Activated CD4-positive, CD25-positive, alpha-beta regulatory T cell treated with anti-CD3 and anti-CD28 coated beads, Interleukin-2, amount 50 U/mL, for 72 hours (primary cell): ENCODE results near the gene TALDO1.
A peak's percentile ranks its signal among the peaks of the same experiment; 100 is the strongest.

Experiments
- DNase-seq: peaks from one replicate; pipeline ENCODE4 v3.0.0; 2021

Gene TALDO1

DNA sequence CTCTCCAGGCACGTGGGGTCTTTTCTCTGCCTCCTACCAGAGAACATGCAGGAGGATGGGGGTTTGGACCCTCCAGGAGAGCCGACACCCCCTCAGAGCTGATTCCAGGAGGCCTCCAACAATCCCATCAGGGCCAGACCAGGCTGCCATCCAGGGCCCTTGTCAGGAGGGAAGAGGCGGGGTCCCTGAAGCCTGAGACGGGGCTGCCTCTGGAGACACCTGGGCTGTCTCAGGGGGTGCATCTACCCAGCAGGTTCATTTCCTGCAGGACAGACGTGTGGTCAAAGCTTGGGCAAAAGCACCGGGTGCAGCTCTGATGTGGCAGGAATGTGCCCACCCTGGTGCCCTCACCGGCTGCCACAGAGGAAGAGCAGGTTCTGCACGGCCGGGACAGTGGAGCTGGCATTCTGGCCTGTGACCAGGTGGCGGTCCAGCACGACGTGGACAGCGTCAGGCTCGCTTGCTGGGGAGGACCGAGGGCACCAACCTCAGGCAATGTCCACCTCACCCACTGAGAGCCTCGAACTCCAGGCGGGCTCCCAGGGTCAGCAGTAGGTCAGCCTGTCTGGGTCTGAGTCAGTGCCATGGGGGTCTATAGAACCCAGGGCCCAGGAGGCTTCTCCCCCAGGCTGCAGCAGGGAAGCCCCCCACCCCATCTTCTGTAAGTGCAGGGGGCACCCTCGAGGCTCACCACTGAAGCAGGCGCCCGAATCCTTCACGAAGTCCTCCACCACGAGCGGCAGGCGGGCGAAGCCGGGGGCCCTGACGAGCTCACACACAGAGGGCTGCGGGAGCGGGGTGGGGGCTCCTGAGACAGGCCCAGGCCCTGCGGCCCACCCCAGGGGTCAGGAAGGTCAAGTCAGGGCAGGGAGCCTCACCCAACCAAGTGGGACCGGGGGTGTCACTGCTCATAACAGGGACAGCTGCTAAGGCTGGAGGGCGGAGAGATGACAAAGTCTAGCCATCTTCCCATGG lies 23.7 kb downstream of the TALDO1 start:
- DNase-seq: no peak

DNA sequence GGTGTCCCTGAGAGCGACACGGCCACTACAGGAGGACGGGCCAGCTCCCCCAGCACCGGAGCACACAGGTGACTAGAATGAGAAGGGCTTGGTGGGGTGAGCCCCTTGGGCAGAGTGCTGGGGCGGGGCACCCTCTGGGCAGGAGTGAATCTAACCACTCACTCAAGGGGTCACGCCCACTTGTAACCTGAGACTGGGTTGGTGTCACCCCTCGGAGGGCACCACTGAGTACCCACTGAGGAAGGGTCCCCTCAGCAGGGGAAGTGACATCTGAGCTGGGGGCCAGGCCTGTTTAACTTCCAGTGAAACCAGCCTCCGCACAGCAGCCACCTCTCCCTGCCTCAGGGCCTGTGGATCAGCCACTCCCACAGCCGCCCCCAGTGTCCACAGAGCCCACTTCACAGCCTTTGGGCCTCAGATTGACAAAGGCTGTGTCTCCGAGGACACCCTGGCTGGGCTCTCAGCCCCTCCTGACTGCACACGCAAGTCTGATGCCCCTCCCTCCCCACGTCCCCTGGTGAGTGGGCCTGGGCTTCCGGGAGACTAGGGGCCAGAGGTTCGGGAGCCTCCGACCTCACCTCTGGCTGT lies 24.4 kb downstream of the TALDO1 start:
- DNase-seq: no peak

DNA sequence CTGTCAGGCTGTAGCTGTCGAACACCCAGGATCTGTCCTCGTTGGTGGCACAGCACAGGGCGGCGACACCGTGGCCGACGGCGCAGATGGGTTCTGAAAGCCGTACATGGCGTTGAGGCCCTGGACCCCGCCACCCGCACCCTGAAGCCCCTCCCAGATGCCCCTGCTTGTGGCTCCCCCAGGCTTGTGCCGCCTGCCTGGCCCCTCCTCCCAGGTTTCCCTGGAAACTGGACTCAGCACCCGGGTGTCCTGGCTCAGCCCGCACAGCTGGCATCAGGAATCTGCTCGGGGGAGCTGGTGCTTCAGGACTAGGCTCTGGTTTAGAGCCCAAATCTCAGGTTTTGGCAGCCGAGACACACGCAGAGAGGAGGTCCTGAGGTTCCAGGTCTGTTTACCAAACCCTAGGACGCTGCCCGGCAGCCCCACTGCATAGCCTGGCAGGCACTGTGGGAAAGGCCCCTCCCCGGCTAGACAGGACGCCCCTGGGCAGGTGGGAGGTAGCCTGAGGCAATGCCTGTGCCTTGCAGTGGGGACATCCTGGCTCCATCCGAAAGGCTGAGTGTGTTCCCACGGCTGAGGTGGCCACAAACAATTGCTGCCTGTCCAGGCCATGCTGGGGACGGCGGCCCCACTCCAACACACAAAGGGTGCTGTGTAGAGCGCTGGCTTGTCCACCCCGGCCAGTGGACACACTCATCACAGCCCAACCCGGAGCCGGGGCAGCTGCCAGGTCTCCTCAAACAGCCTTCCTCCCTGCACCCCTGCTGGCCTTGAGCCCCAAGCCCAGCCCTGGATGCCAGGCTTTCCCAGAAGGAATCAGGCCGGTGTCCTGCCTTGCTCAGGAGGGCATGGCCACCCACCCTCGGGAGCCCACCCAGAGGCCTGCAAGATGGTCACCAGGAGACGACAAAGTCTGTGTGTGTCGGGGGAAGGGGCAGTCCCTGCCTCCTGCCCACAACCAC lies 25.4 kb downstream of the TALDO1 start:
- no peak for DNase-seq

DNA sequence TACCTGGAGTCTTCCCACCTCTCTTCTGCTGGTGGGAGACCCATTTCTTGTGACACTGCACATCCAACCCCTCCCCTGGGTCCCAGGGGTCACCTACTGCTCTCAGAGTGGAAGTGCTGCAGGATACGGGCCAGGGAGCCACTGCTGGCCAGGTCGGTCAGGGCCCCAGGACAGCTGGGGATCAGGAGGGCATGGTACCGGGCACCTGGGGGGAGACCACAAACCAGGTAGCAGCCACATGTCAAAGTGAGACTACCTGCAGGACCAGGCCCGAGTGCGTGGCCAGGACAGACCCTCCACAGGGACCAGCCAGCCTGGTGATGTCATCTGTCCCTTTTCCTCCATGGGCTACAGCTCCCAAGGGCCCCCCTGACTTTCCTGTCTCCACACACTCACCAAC lies 26.2 kb downstream of the TALDO1 start:
- DNase-seq: no peak

DNA sequence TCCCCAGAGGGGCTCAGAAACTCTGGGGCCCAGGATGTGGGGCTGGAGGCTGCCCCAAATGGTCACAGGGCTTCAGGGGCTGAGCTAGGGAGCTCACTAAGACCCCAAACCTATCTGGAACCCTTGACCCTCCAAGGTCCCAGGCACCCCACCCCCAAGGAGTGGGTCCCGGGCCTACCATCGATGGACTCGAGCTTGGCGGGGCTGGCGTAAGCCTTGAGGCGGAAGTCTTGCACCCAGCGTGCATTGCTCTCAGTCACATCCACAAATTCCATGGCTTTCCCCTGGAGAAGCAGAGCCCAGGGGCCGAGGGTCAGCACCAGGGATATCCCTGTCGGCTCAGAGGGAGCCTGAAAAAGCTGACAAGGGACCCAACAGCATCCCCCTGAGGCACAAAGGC lies 26.6 kb downstream of the TALDO1 start:
- no peak for DNase-seq

DNA sequence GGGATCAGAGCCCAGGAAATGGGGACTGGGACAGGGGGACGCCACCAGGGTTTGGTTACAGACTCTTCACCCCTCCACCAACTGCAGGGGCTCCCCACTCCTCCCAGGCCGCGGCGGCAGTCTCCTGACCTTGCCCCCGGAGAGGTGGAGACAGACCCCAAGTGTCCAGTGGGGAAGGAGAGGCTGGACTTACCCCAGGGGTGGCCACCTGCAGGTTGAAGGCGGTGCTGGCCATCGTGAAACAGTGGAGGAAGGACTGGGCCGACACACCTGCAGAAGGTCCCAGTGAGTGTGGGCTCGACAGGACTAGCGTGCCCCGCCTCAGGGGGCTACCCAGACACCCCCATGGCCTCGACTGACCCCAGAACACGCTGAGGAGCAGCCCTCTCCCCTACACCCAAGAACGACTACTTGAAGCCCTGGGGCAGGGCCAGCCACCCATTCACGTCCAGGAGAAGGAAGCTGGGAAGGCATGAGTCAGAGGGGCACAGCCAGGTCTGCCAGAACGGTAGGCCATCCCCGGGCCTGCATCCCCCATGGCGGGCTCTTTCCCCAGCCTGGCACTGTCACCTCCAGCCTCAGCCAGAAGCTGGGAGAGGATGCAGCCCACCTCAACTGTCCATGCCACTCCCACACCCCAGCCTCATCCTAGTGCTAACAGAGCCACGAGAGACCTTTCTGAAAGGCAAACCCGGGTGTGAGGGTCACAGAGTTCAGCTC lies 27.8 kb downstream of the TALDO1 start:
- no peak for DNase-seq

DNA sequence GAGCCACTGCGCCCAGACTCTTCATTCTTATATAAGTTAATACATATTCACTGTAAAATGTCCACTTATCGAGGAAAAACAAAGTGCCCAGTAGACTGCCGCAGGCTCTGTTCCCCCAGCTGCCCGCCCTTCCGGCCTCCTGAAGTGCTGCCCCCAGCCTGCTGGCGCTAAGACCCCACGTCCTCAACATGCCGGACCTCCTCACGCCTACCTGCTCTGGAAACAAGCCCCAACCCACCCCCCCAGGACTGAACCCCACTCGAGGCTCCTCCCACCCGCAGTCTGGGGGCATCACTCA lies 28.9 kb downstream of the TALDO1 start:
- DNase-seq: no peak

DNA sequence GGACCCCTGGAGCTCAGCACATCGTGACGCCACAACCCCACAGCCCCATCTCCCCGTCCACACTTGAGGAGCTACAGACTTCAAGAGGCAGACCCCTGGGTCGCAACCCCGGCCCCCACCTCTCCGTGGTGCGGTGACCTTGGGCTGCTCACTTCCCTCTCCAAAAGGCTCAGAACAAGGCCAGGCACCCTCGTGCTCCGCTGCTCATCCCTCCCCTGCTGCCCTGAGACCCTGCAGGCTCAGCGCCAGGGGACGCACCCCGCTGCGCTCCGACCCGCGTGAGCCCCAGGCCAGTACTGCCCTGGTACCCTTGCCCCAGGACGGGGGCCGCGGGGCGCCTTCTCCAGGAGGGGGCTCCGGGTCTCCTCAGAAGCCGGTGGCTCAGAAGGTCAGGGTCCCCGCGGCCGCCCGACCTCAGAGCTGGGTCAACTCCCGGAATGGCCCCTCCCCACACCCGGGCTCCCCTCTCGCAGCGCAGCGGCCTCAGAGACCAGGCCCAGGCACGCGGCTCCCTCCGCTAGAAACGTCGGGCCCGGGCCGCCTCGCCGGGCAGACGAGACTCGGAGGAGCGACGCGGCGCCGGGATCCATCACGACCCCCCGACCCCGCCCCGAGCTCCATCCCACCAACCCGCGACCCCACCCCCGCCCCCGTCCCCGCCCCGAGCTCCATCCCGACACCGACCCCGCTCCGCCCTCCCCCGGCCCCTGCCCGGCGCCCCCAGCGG lies 29.5 kb downstream of the TALDO1 start:
- peak; percentile 59 for DNase-seq

DNA sequence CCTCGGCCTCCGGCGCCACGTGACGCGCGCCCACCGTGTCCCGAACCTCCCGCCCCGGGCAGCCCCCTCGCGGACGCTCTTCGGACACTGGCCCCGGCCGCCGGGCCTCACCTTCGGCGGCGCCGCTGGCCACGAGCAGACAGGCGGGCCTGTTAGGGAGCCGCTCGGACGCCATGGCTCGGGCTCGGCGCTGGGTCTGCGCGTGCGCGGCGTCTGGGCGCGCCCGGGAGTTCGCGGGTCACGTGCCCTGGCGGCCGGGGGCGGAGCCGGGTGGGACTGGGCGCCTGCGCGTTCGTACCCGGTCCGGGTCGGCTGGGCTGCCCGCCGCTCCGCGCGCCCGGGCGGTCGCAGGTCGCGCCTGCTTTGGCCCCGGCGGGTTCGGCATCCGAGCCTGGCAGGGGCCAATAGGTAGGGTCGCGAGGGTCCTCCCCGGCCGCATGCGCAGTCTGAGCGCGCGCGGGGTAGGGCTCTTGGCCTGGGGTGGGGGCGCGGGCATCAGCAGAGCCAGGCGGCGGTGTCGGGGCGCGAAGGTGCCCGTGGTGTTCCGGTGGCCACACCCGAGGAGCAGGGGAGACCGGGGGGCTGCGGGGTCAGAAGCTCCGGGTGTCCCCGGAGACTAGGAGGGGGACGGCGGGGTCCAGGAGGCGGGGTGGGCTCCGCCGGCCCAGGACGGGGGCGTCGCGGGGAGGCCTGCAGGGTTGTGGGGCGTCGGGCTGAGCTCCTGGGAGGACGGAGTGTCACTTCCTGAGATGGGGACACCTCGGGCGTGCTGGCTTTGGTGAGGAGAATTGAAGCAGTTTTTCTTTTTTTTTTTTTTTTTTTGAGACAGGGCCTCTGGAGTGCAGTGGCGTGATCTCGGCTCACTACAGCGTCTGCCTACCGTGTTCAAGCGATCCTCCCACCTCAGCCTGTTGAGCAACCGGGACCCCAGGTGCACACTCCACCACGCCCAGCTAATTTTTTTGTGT lies 30.3 kb downstream of the TALDO1 start, which contains the start of gene GATD1:
TSS of gene GATD1 (minus strand) at position 200 of the 968 bp plus-strand sequence. CDS start at position 175, 25 bp downstream.
- peak; percentile 99 for DNase-seq

DNA sequence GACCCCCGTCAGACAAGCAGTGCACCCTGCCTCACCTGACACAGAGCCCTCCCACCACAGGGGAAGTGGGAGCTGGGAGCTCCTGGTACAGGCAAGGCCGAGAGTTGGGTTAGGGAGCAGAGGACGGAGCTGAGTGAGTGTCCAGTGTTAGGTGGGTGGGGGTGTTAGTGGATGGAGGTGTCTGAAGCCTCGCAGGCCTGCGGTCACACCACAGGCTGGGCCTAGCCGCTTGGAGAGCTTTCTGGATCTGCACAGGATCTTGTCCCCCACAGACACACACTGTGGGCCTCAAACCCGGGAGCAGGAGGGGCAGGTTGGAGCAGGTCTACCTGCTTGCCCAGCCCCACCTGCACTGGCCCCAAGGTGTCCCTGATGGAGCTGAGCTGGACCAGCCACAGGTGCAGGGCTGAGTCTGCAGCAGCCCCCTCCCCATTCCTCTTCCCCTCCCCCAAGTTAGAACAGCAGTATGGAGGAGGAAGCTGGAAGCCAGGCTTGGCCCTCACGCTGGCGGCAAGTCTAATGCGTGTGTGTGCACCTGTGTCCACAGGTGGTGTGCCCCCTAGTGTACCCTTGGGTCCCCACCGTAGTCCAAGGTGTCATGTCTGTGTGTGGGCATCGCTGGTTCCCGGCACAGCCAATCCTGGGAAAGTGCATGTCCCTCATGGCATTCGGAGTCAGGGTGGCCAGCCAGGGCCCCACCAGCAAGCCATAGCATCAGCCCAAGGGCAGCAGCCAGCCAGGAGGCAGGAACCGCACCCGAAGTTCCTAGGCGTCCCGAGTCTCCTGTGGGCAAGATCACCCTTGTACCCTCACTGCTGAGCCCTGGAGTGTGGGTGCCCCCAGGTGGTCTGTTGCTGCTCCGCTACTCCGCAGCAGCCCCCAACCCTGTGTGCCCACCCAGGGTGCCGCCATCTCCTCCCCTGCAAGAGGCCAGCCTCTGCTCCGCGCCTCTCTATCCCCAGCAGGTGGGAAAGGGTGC lies 32.0 kb downstream of the TALDO1 start:
- DNase-seq: no peak

DNA sequence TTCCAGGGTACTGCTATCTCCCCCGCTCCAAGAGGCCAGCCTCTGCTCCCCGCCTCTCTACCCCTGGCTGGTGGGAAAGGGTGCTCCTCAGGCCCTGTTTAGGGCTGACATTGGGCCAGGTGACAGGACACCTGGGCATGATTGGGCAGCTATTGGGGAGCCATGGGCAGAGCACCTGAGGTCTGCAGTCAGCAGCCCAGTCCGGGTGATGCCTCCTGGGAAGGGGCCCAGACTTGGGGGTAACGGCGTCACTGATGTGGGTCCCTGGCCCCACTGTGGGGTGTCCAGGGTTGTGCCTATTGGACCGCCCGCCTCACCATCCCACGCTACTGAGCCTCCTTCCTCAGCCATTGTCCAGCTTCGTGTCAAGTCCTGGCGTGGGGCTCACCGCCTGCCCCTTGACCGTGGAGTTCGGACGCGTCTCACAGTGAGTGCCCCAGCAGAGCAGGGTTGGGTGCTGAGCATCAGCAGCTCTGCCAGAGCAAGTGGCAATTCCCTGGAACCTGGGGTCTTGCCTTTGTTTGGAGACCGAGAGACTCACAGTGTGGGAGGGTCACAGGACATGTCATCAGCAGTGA lies 32.8 kb downstream of the TALDO1 start:
- no peak for DNase-seq

DNA sequence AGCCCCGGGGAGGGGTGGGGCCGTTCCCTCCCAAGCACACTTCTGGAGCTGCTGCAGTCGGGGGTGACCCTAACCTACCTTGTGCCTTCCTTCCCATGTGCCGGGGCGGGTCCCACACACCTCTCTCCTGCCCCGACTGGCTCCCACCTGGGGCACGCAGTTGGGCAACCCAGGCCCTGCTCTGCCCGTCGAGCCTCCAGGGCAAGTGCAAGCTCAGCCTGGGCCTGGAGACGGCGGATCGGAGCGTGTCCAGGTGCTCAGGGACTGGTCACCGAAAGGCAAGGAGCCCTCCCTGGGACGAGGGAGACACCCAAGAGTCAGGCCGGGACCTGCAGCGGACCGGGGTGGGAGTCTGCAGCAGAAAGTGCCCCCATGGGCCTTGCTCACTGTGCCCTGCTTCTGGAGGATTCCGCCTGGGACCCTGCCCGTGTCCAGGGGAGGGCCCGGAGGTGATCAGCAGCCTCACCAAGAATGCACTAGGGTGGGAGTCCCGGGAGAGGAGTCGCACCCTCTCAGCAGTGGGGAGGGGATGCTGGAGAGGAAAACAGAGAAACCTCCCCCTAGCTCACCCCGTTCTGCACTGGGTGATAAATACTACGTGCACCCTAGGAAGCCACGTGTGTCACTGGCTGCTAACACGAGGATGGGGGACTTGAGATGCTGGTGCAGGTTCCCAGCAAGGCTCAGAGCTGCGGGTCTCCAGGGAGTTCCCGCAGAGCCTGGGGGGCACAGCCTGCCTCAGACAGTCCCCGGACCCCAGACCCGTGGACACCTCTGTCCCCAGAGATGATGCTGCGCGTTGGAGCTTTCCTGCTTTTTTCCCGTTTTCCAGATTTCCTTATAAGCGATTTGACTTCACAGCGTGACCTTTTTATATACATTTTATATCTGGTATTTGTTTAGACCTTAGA lies 35.3 kb downstream of the TALDO1 start:
- DNase-seq: no peak

DNA sequence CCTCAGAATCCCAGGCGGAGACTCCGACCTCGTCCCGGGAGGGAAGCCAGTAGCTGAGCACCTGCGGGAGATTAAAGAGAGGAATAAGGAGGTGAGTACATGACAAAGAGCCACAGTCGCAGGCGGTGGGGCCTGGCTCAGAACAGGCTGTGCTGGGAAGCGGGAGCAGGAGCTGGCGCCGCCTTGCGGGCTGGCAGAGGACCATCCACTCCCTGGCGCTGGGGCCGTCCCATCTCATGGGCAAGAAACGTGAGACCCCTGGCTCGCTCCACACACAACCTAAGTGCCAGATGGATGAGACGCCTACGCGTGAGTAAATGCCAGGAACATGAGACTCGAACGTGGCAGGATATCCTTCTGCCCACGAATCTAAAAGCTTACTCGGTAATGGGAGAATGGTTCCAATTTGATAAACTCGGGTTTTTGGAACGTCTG lies 36.3 kb downstream of the TALDO1 start:
- DNase-seq: no peak

DNA sequence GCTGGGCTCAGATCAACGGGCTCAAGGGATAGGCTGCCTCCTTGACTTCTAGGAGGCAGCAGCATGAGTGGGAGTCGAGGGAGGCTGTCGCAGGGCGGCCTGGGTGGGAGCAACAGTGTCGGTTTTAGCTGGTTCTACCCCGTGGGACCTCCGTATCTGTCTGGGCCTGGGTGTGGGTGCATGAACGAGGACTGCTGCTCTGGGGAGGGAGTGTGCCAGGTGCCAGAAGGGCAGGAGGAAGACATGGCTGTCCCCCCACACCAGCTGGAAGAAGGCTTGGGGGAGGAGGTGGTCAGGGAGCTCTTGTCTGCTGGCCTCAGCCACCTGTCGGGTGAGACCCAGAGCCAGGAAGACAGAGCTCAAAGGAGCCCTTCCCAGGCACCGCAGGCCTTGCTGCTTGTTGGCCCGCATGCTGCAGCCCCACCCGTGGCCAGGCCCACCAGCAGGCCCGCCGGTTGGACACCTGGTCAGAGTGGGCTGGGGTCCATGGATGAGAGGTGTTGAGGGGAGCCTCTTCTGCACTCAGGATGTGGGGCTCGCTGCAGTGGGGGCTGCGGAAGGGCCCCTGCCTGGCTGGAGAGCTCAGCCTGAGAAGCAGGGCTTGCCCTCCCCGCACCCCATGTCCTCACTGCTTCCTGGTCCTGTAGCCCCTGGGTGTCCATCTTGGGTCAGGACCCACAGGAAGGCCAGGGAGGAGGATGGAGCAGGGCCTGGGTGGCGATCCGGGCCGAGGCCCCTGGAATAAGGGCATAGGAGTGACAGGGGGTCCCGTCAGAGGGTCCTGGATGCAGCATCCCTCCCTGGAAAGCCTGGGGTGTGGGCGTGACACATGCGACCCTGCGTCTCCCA lies 39.2 kb downstream of the TALDO1 start:
- DNase-seq: no peak

DNA sequence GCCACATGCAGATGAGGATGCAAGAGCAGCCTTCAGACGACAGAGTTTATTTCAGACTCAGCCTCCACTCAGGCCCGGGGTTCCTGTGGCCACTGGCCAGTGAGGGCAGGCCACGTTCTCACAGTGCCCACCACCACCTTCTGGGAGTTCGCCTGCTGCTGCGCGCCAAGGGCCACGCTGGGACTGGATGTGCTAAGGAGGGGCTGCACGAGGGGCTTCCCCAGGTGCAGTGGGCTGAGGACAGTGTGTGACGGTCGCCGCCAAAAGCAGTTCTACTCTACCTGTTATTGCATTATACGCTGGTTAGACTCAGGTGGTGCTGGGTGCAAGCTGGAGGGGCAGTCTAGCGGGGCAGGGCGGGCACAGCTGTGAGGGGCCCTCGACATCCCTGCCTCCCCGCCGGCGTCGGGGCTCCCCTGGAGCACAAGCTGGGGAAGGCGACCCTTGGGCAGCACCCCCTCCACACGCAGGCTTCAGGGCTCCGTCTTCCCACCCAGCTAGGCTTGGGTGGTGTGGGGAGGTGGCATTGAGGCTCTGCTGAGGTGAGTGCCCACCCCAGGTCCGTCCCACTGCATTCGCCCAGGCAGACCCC lies 39.9 kb downstream of the TALDO1 start:
- DNase-seq: no peak

DNA sequence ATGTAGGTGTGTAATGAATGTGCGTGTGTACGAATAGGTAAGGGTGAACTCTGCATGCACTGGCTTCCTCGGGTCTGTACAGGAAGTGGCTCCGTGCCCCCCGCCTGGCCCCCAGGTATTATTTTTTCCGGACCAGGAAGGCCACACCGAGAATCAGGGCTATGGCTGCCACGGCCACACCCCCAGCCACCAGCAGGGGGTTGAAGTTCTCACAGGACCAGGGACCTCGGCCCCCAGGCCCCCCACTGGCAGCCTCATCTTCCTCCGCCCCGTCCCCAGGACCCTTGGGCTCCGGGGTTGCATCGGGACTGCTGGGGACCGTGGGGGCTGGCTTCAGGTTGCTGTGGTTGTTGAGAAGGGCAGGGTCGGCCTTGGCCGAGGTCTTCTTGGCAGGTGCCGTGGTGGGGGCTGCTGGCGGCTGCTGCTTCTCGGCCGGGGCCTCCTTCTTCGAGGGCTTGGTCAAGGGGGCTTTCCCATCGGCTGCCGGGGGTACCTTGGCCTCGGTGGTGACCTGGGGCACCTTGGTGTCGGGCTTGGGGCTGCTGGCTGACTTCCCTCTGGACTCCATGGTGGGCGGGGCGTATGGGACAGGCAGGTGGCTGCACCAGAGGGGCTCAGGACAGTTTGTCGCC lies 40.9 kb downstream of the TALDO1 start:
- no peak for DNase-seq
